Neural progenitor cell (in vitro differentiated cells): ENCODE data around the gene ARSA. TPM values are rescaled to one million over a fixed set of nuclear protein-coding genes. Genes with fewer than 3 reads are reported as not detected.

ENCODE experiments used
- DNase-seq: peaks from one replicate; pipeline ENCODE4 v3.0.0-alpha.2; 2016; ENCODE audit warnings: low spot score
- H2AFZ ChIP-seq: fragments of 200-600 bp; sonication (generic); replicated peaks from 2 replicates; pipeline ENCODE4 v1.6.1; 2016; ENCODE audit warnings: antibody characterized with exemption
- H3F3A ChIP-seq: fragments of 200-600 bp; sonication (generic); 2 replicates; pipeline ENCODE4 v1.6.1; 2016; ENCODE audit warnings: antibody characterized with exemption, low read depth
- H3K27ac ChIP-seq: fragments of 200-600 bp; sonication (generic); 2 replicates; pipeline ENCODE4 v1.5.1; 2016; ENCODE audit warnings: mild to moderate bottlenecking
- H3K27me3 ChIP-seq: fragments of 200-600 bp; sonication (generic); 2 replicates; pipeline ENCODE4 v1.6.1; 2016; ENCODE audit warnings: mild to moderate bottlenecking, moderate library complexity
- H3K36me3 ChIP-seq: fragments of 200-600 bp; sonication (generic); 2 replicates; pipeline ENCODE4 v1.5.1; 2016
- H3K4me1 ChIP-seq: fragments of 200-600 bp; sonication (generic); 2 replicates; pipeline ENCODE4 v1.6.1; 2016; ENCODE audit warnings: mixed run types
- H3K4me2 ChIP-seq: fragments of 200-600 bp; sonication (generic); 2 replicates; pipeline ENCODE4 v1.6.1; 2016
- H3K4me3 ChIP-seq: fragments of 200-600 bp; sonication (generic); 2 replicates; pipeline ENCODE4 v1.5.1; 2016
- H3K79me2 ChIP-seq: fragments of 200-600 bp; sonication (generic); 2 replicates; pipeline ENCODE4 v1.6.1; 2016; ENCODE audit warnings: low read depth
- H3K9ac ChIP-seq: fragments of 200-600 bp; sonication (generic); 2 replicates; pipeline ENCODE4 v1.6.1; 2016
- H3K9me3 ChIP-seq: fragments of 200-600 bp; sonication (generic); 2 replicates; pipeline ENCODE4 v1.5.1; 2016; ENCODE audit warnings: low read depth
- H4K20me1 ChIP-seq: fragments of 200-600 bp; sonication (generic); 2 replicates; pipeline ENCODE4 v1.6.1; 2016; ENCODE audit warnings: low read depth
- H3K27ac Mint-ChIP-seq: 3 replicates; pipeline ENCODE4 v1.8.0; 2021; ENCODE audit warnings: mixed read lengths
- H3K27me3 Mint-ChIP-seq: 2 replicates; pipeline ENCODE4 v1.8.0; 2022; ENCODE audit warnings: low read depth, mild to moderate bottlenecking, inconsistent platforms, moderate library complexity, mixed read lengths; ENCODE audit not compliant: insufficient read depth
- H3K36me3 Mint-ChIP-seq: 3 replicates; pipeline ENCODE4 v1.8.0; 2021; ENCODE audit warnings: mixed read lengths
- H3K4me1 Mint-ChIP-seq: 3 replicates; pipeline ENCODE4 v1.8.0; 2021; ENCODE audit warnings: mixed read lengths
- H3K4me3 Mint-ChIP-seq: 3 replicates; pipeline ENCODE4 v1.8.0; 2021; ENCODE audit warnings: mild to moderate bottlenecking, moderate library complexity, mixed read lengths
- H3K9me3 Mint-ChIP-seq: 3 replicates; pipeline ENCODE4 v1.8.0; 2020; ENCODE audit warnings: mixed read lengths
- CTCF ChIP-seq: fragments of 200-600 bp; sonication (generic); IDR thresholded peaks from 2 replicates; pipeline ENCODE4 v1.5.1; 2017; ENCODE audit warnings: antibody characterized with exemption, mild to moderate bottlenecking
- EZH2 ChIP-seq: fragments of 200-600 bp; sonication (generic); IDR thresholded peaks from 2 replicates; pipeline ENCODE4 v1.6.1; 2017; ENCODE audit warnings: antibody characterized with exemption, mild to moderate bottlenecking, moderate library complexity
- EZH2phosphoT487 ChIP-seq: fragments of 200-600 bp; sonication (generic); IDR thresholded peaks from 2 replicates; pipeline ENCODE4 v1.6.1; 2017; ENCODE audit warnings: antibody characterized with exemption
- total RNA-seq: library from RNA; depleted of rRNA; stranded (reverse); fragments of >200 nt; gene quantifications from 2 replicates; pipeline ENCODE4 v1.2.3, GENCODE V29; 2015; ENCODE audit warnings: low replicate concordance

ARSA gene
- total RNA-seq, 1 donor from 2014 or later, result 4.2 TPM

GRCh38 chr22:50578776-50579310, 49.1 kb downstream of the ARSA start:
- Histone ChIP-seq H3K4me2 (no peak overlapping the region), H2AFZ (no peak overlapping the region), H3F3A (peaks cover 19% of the 10 kb centered on the region), H3K79me2 (peaks cover 12% of the 10 kb centered on the region), H3K36me3 (no peaks in the 10 kb centered on the region), H3K4me1 (peaks cover 3% of the 10 kb centered on the region), H4K20me1 (no peaks in the 10 kb centered on the region), H3K9me3 (no peaks in the 10 kb centered on the region), H3K9ac (no peak overlapping the region), H3K4me3 (no peak overlapping the region), H3K27ac (no peak overlapping the region), H3K27me3 (no peaks in the 10 kb centered on the region)
- Mint-ChIP-seq H3K27me3 (peaks cover 9% of the 10 kb centered on the region), H3K27ac (no peak overlapping the region), H3K9me3 (no peaks in the 10 kb centered on the region), H3K4me1 (peaks cover 6% of the 10 kb centered on the region), H3K36me3 (peaks cover 5% of the 10 kb centered on the region), H3K4me3 (no peak overlapping the region)
- TF ChIP-seq CTCF (no peak), EZH2 (no peak), EZH2phosphoT487 (no peak)
- DNase-seq, result no peak

DNA sequence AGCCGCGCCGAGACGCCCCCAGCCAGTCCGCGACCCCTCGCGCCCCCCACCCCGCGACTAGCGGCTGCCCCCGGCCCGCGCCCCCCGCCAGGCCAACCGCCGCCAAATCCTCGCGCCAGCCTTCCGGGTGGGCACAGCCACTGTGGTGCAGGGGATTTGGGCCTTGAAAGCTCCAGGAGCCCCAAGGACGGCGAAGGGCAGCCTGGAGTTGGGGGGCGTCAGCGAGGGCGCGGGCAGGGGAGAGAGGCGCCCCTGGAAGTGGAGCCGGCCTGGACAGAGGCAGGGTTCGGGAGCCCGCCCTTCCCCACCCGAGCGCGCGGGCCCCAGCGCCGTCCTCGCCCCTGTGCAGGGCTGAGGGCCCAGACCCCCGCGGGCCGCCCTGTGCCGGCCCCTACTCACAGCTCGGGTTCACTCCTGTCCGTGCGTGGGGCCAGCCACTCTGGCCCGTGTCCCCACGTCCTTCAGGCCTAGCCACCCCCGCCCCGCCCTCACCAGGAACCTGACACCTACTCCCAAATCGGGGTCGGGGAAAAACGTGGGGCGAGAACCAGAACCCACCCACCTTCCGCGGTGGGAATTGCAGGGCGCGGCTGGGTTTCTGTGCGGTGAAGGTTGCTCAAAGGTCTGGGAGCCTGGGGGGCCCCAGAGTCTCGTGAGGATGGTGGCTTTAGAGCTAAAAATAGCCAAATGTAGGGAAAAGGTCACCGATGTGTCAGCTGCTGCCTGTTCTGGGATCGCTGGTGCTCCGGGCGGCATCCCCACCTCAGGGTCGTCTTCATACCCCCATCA, 49.8 kb downstream of the ARSA start, which contains the start of gene CPT1B:
TSS of gene CPT1B (minus strand) at position 441 of the 789 bp plus-strand sequence. CDS start 512 bp downstream, outside the sequence.
- no peak within 1 kb of the TSS for H3K4me3 Mint-ChIP-seq
- H3K4me3 ChIP-seq, result no peak within 1 kb of the TSS
- no peak within 1 kb of the TSS for H2AFZ ChIP-seq
- H3K27ac Mint-ChIP-seq, result no peak within 1 kb of the TSS
- H3K36me3 ChIP-seq, result no peaks in the 10 kb centered on the region
- H3K27me3 ChIP-seq, result no peaks in the 10 kb centered on the region
- no peaks in the 10 kb centered on the region for H3K9me3 ChIP-seq
- H3K79me2 ChIP-seq, result peaks cover 12% of the 10 kb centered on the region
- H3K4me1 Mint-ChIP-seq, result no peaks in the 10 kb centered on the region
- no peaks in the 10 kb centered on the region for H3K4me1 ChIP-seq
- no peaks in the 10 kb centered on the region for H3K9me3 Mint-ChIP-seq
- peaks cover 9% of the 10 kb centered on the region for H3K27me3 Mint-ChIP-seq
- peaks cover 5% of the 10 kb centered on the region for H3K36me3 Mint-ChIP-seq
- no peaks in the 10 kb centered on the region for H4K20me1 ChIP-seq
- H3K9ac ChIP-seq, result no peak within 1 kb of the TSS
- H3K27ac ChIP-seq, result no peak within 1 kb of the TSS
- DNase-seq, result no peak
- H3K4me2 ChIP-seq, result no peak within 1 kb of the TSS
- TF ChIP-seq EZH2phosphoT487 (no peak), EZH2 (no peak), CTCF (no peak)
- peaks cover 13% of the 10 kb centered on the region for H3F3A ChIP-seq

- Mint-ChIP-seq H3K4me1 (no peaks in the 10 kb centered on the region), H3K4me3 (no peak overlapping the region), H3K9me3 (no peaks in the 10 kb centered on the region), H3K27ac (no peak overlapping the region), H3K27me3 (peaks cover 9% of the 10 kb centered on the region), H3K36me3 (peaks cover 5% of the 10 kb centered on the region)
- Histone ChIP-seq H3F3A (peaks cover 11% of the 10 kb centered on the region), H3K4me2 (no peak overlapping the region), H3K27me3 (no peaks in the 10 kb centered on the region), H3K27ac (no peak overlapping the region), H3K79me2 (peaks cover 12% of the 10 kb centered on the region), H3K4me1 (no peaks in the 10 kb centered on the region), H2AFZ (no peak overlapping the region), H3K4me3 (no peak overlapping the region), H3K9me3 (no peaks in the 10 kb centered on the region), H3K9ac (no peak overlapping the region), H4K20me1 (no peaks in the 10 kb centered on the region), H3K36me3 (no peaks in the 10 kb centered on the region)
- TF ChIP-seq EZH2phosphoT487 (no peak), EZH2 (no peak), CTCF (no peak)
- DNase-seq, result no peak
Measured at GRCh38 chr22:50577697-50577986, 50.3 kb downstream of the ARSA start.
